Measurements from ENCODE around the gene FOXB1. TPM values are rescaled to one million over a fixed set of nuclear protein-coding genes. Genes with fewer than 3 reads are reported as not detected.

Gene FOXB1
- polyA plus RNA-seq, 1 donor (not counting 4 experiments of a cell fraction or from before 2014, with no cell fraction given): not detected

- H3K4me3 ChIP-seq (ENCODE audit: control insufficient read depth in 2 of 3, extremely low read depth in 1 of 3, insufficient read depth in 2 of 3, low read depth in 1 of 3, low read length in 3 of 3): no peak overlapping the region
These were observed 40.6 kb downstream of the FOXB1 start for GRCh38 chr15:60044636-60045270.

GRCh38 chr15:60047701-60048100, 43.6 kb downstream of the FOXB1 start:
- no peak overlapping the region for H3K4me3 ChIP-seq (ENCODE audit: control insufficient read depth in 2 of 3, extremely low read depth in 1 of 3, insufficient read depth in 2 of 3, low read depth in 1 of 3, low read length in 3 of 3)
- no peak for FAIRE-seq
- H3K27ac ChIP-seq (ENCODE audit: control insufficient read depth, insufficient read depth, low read length): no peak overlapping the region
- TF ChIP-seq CTCF (optimal IDR thresholded peaks at IDR 0.05 in 1 of 3, IDR thresholded peaks at IDR 0.05 in 1 of 3, conservative IDR thresholded peaks at IDR 0.05 in 1 of 3; ENCODE audit: extremely low read depth in 1 of 3, insufficient read depth in 2 of 3, low read length in 3 of 3): no peak
- no peak for TF ChIP-seq EZH2 (IDR thresholded peaks at IDR 0.05; ENCODE audit: low read length)
- no peaks in the 10 kb centered on the region for H3K27me3 ChIP-seq (ENCODE audit: control insufficient read depth, extremely low read depth, insufficient read depth, low read length)
- no peak overlapping the region for H2AFZ ChIP-seq (ENCODE audit: control insufficient read depth, low read length)
- dilution Hi-C loops (cut with MboI; ENCODE audit: extremely low pct_ligation_motif_present, low sequenced_read_pairs): no loop called here
- H4K20me1 ChIP-seq (ENCODE audit: control insufficient read depth, extremely low read depth, insufficient read depth, low read length): no peaks in the 10 kb centered on the region
- H3K9ac ChIP-seq (ENCODE audit: control insufficient read depth, extremely low read depth, insufficient read depth, low read length): no peak overlapping the region
- H3K79me2 ChIP-seq (ENCODE audit: control insufficient read depth, insufficient read depth, low read length): no peaks in the 10 kb centered on the region
- H3K4me1 ChIP-seq (ENCODE audit: control insufficient read depth, extremely low read depth, insufficient read depth, low read length): peaks cover 8% of the 10 kb centered on the region
- H3K9me1 ChIP-seq (ENCODE audit: control insufficient read depth, extremely low read depth, insufficient read depth, low read length): no peaks in the 10 kb centered on the region
- no peak for DNase-seq (ENCODE audit: low read depth, low spot score)
- no peaks in the 10 kb centered on the region for H3K36me3 ChIP-seq (ENCODE audit: control insufficient read depth in 2 of 2, extremely low read depth in 1 of 2, insufficient read depth in 2 of 2, low read length in 2 of 2)
- peaks cover 2% of the 10 kb centered on the region for H3K9me3 ChIP-seq (ENCODE audit: control insufficient read depth, low read depth, low read length)
- H3K4me2 ChIP-seq (ENCODE audit: control insufficient read depth, extremely low read depth, insufficient read depth, low read depth, low read length): no peak overlapping the region

More at GRCh38 chr15:60044636-60045270, 40.6 kb downstream of the FOXB1 start:
- Histone ChIP-seq H4K20me1 (ENCODE audit: control insufficient read depth, extremely low read depth, insufficient read depth, low read length) (no peaks in the 10 kb centered on the region), H2AFZ (ENCODE audit: control insufficient read depth, low read length) (no peak overlapping the region), H3K36me3 (ENCODE audit: control insufficient read depth in 2 of 2, extremely low read depth in 1 of 2, insufficient read depth in 2 of 2, low read length in 2 of 2) (no peaks in the 10 kb centered on the region), H3K9me3 (ENCODE audit: control insufficient read depth, low read depth, low read length) (no peaks in the 10 kb centered on the region), H3K27ac (ENCODE audit: control insufficient read depth, insufficient read depth, low read length) (no peak overlapping the region), H3K79me2 (ENCODE audit: control insufficient read depth, insufficient read depth, low read length) (no peaks in the 10 kb centered on the region), H3K27me3 (ENCODE audit: control insufficient read depth, extremely low read depth, insufficient read depth, low read length) (no peaks in the 10 kb centered on the region), H3K4me2 (ENCODE audit: control insufficient read depth, extremely low read depth, insufficient read depth, low read depth, low read length) (no peak overlapping the region), H3K9ac (ENCODE audit: control insufficient read depth, extremely low read depth, insufficient read depth, low read length) (no peak overlapping the region), H3K4me1 (ENCODE audit: control insufficient read depth, extremely low read depth, insufficient read depth, low read length) (no peaks in the 10 kb centered on the region), H3K9me1 (ENCODE audit: control insufficient read depth, extremely low read depth, insufficient read depth, low read length) (no peaks in the 10 kb centered on the region)
- dilution Hi-C loops (cut with MboI; ENCODE audit: extremely low pct_ligation_motif_present, low sequenced_read_pairs): no loop called here
- TF ChIP-seq CTCF (optimal IDR thresholded peaks at IDR 0.05 in 1 of 3, IDR thresholded peaks at IDR 0.05 in 1 of 3, conservative IDR thresholded peaks at IDR 0.05 in 1 of 3; ENCODE audit: extremely low read depth in 1 of 3, insufficient read depth in 2 of 3, low read length in 3 of 3) (no peak), EZH2 (IDR thresholded peaks at IDR 0.05; ENCODE audit: low read length) (no peak)
- DNase-seq (ENCODE audit: low read depth, low spot score): no peak
- FAIRE-seq: no peak

Measured in keratinocyte (primary cell).